GM23248 (cell line): ENCODE data around the gene TBXAS1. TPM values are rescaled to one million over a fixed set of nuclear protein-coding genes. Genes with fewer than 3 reads are reported as not detected.

Source experiments
- DNase-seq: peaks from one replicate; pipeline ENCODE4 v3.0.0-alpha.2; 2015
- H2AFZ ChIP-seq: fragments of 200-600 bp; sonication (generic); 2 replicates; pipeline ENCODE4 v1.6.1; 2016; ENCODE audit warnings: antibody characterized with exemption
- H3F3A ChIP-seq: fragments of 200-600 bp; sonication (generic); 2 replicates; pipeline ENCODE4 v1.6.1; 2016; ENCODE audit warnings: mild to moderate bottlenecking, antibody characterized with exemption, mixed run types; ENCODE audit not compliant: insufficient read depth
- H3K27ac ChIP-seq: fragments of 200-600 bp; sonication (generic); 2 replicates; pipeline ENCODE4 v1.5.1; 2016; ENCODE audit warnings: mild to moderate bottlenecking
- H3K27me3 ChIP-seq: fragments of 200-600 bp; sonication (generic); replicated peaks from 2 replicates; pipeline ENCODE4 v1.6.1; 2016; ENCODE audit warnings: mild to moderate bottlenecking; ENCODE audit not compliant: insufficient read depth
- H3K36me3 ChIP-seq: fragments of 200-600 bp; sonication (generic); 2 replicates; pipeline ENCODE4 v1.6.1; 2016; ENCODE audit warnings: low read depth, mild to moderate bottlenecking
- H3K4me1 ChIP-seq: fragments of 200-600 bp; sonication (generic); 2 replicates; pipeline ENCODE4 v1.6.1; 2016; ENCODE audit warnings: mild to moderate bottlenecking; ENCODE audit not compliant: insufficient read depth
- H3K4me2 ChIP-seq: fragments of 200-600 bp; sonication (generic); one replicate; pipeline ENCODE4 v1.6.1; 2016; ENCODE audit warnings: mild to moderate bottlenecking; ENCODE audit not compliant: unreplicated experiment
- H3K4me3 ChIP-seq: fragments of 200-600 bp; sonication (generic); 2 replicates; pipeline ENCODE4 v1.5.1; 2016; ENCODE audit warnings: mild to moderate bottlenecking
- H3K79me2 ChIP-seq: fragments of 200-600 bp; sonication (generic); 2 replicates; pipeline ENCODE4 v1.6.1; 2016; ENCODE audit warnings: mild to moderate bottlenecking; ENCODE audit not compliant: insufficient read depth
- H3K9ac ChIP-seq: fragments of 200-600 bp; sonication (generic); 2 replicates; pipeline ENCODE4 v1.6.1; 2016; ENCODE audit warnings: mild to moderate bottlenecking
- H3K9me2 ChIP-seq: fragments of 200-600 bp; sonication (generic); 2 replicates; pipeline ENCODE4 v1.6.1; 2016; ENCODE audit warnings: mixed run types, mild to moderate bottlenecking, moderate library complexity; ENCODE audit not compliant: insufficient read depth
- H3K9me3 ChIP-seq: fragments of 200-600 bp; sonication (generic); one replicate; pipeline ENCODE4 v1.6.1; 2017; ENCODE audit warnings: low read depth
- H4K20me1 ChIP-seq: fragments of 200-600 bp; sonication (generic); 2 replicates; pipeline ENCODE4 v1.6.0; 2016; ENCODE audit not compliant: insufficient read depth
- EZH2 ChIP-seq: fragments of 200-600 bp; sonication (generic); IDR thresholded peaks from 2 replicates; pipeline ENCODE4 v1.6.1; 2018; ENCODE audit warnings: antibody characterized with exemption, mild to moderate bottlenecking; ENCODE audit not compliant: insufficient read depth, poor library complexity, severe bottlenecking
- EZH2phosphoT487 ChIP-seq: fragments of 200-600 bp; sonication (generic); IDR thresholded peaks from 2 replicates; pipeline ENCODE4 v1.6.1; 2018; ENCODE audit warnings: antibody characterized with exemption, moderate library complexity, mild to moderate bottlenecking, low read depth; ENCODE audit not compliant: insufficient read depth
- WGBS, 2 experiments: methylation state at CpG; one replicate each; pipeline ENCODE4 v1.1.6; 2015 to 2017; ENCODE audit warnings: low lambda C conversion rate in 2 of 2, low coverage in 1 of 2; ENCODE audit errors: missing lambda C conversion rate in 2 of 2; 5-methylcytosine and 5-hydroxymethylcytosine counted together
- in situ Hi-C: fragments of 300-500 bp; cut with MboI; formaldehyde crosslinking; loops from 2 replicates; pipeline ENCODE4 v1.15.0; 2020
- polyA plus RNA-seq: library from polyadenylated mRNA; unstranded; fragments of >200 nt; fragmentation: Nextera tagmentation; extraction: Ambion mirVana; gene quantifications from 2 replicates; pipeline ENCODE4 v1.2.1, GENCODE V29; 2016
- total RNA-seq: library from RNA; depleted of rRNA; stranded (reverse); fragments of >200 nt; shearing (Covaris generic); gene quantifications from 2 replicates; pipeline ENCODE4 v1.2.3, GENCODE V29; 2014

Gene TBXAS1
- total and polyA plus RNA-seq, 2 experiments from 2014 or later = 0.49 TPM; not detected in 1

- Histone ChIP-seq H3K9me2 (no peaks in the 10 kb centered on the region), H3K27ac (no peak overlapping the region), H3K4me2 (no peak overlapping the region), H3K9ac (no peak overlapping the region), H4K20me1 (no peaks in the 10 kb centered on the region), H3K79me2 (no peaks in the 10 kb centered on the region), H2AFZ (no peak overlapping the region), H3K36me3 (no peaks in the 10 kb centered on the region), H3F3A (no peaks in the 10 kb centered on the region), H3K4me1 (no peaks in the 10 kb centered on the region), H3K4me3 (no peak overlapping the region), H3K9me3 (no peaks in the 10 kb centered on the region), H3K27me3 (peaks cover 8% of the 10 kb centered on the region; the same call in 1 of the 2 replicates)
- TF ChIP-seq EZH2phosphoT487 (no peak), EZH2 (no peak)
- WGBS, 2 experiments = 78 to 81% methylated on average over 7 of the region's 7 CpGs
- in situ Hi-C loops = loop anchor here (25.0 kb wide), 1 partner anchor 530 kb away; the partner anchor contains the start of gene KLRG2
- DNase-seq = no peak
Measured at GRCh38 chr7:140017034-140017433, 188.0 kb downstream of the TBXAS1 start.

- TF ChIP-seq EZH2 (no peak), EZH2phosphoT487 (no peak)
- Histone ChIP-seq H3K36me3 (no peaks in the 10 kb centered on the region), H3K4me3 (no peak overlapping the region), H3K9me2 (no peaks in the 10 kb centered on the region), H3K4me1 (no peaks in the 10 kb centered on the region), H2AFZ (no peak overlapping the region), H3K27ac (no peak overlapping the region), H3K79me2 (no peaks in the 10 kb centered on the region), H3F3A (no peaks in the 10 kb centered on the region), H3K27me3 (peaks cover 3% of the 10 kb centered on the region; the same call in 1 of the 2 replicates), H3K9me3 (no peaks in the 10 kb centered on the region), H3K9ac (no peak overlapping the region), H3K4me2 (no peak overlapping the region), H4K20me1 (no peaks in the 10 kb centered on the region)
- WGBS, 2 experiments = 79 to 82% methylated on average over 14 to 15 of the region's 15 CpGs
- in situ Hi-C loops = loop anchor here (25.0 kb wide), 1 partner anchor 530 kb away; the partner anchor contains the start of gene KLRG2
- DNase-seq = no peak
Measured at GRCh38 chr7:140017543-140017942, 188.5 kb downstream of the TBXAS1 start.

GRCh38 chr7:140018125-140019043, 189.3 kb downstream of the TBXAS1 start:
- DNase-seq = no peak
- no peaks in the 10 kb centered on the region for H3K4me1 ChIP-seq
- WGBS, 2 experiments = 70 to 75% methylated on average over 9 of the region's 9 CpGs
- H3K27ac ChIP-seq = no peak overlapping the region
- no peak overlapping the region for H3K4me2 ChIP-seq
- H3K79me2 ChIP-seq = no peaks in the 10 kb centered on the region
- H3K9me3 ChIP-seq = no peaks in the 10 kb centered on the region
- in situ Hi-C loops = loop anchor here (25.0 kb wide), 1 partner anchor 531 kb away; the partner anchor contains the start of gene KLRG2
- H3F3A ChIP-seq = no peaks in the 10 kb centered on the region
- no peak overlapping the region for H2AFZ ChIP-seq
- H3K36me3 ChIP-seq = no peaks in the 10 kb centered on the region
- no peaks in the 10 kb centered on the region; the same call in 1 of the 2 replicates for H3K27me3 ChIP-seq
- TF ChIP-seq EZH2phosphoT487 = no peak
- TF ChIP-seq EZH2 = no peak
- no peaks in the 10 kb centered on the region for H4K20me1 ChIP-seq
- no peak overlapping the region for H3K9ac ChIP-seq
- H3K4me3 ChIP-seq = no peak overlapping the region
- H3K9me2 ChIP-seq = no peaks in the 10 kb centered on the region

GRCh38 chr7:140019172-140019571, 190.1 kb downstream of the TBXAS1 start:
- H3K9me3 ChIP-seq = no peaks in the 10 kb centered on the region
- 29 to 30% methylated on average over 10 to 11 of the region's 11 CpGs for WGBS, 2 experiments
- H3K4me2 ChIP-seq = no peak overlapping the region
- no peaks in the 10 kb centered on the region; the same call in 1 of the 2 replicates for H3K27me3 ChIP-seq
- no peaks in the 10 kb centered on the region for H3F3A ChIP-seq
- in situ Hi-C loops = loop anchor here (25.0 kb wide), 1 partner anchor 532 kb away; the partner anchor contains the start of gene KLRG2
- no peaks in the 10 kb centered on the region for H3K79me2 ChIP-seq
- H3K36me3 ChIP-seq = no peaks in the 10 kb centered on the region
- no peaks in the 10 kb centered on the region for H3K9me2 ChIP-seq
- no peaks in the 10 kb centered on the region for H3K4me1 ChIP-seq
- H3K9ac ChIP-seq = no peak overlapping the region
- H3K4me3 ChIP-seq = no peak overlapping the region
- no peaks in the 10 kb centered on the region for H4K20me1 ChIP-seq
- DNase-seq = no peak
- H3K27ac ChIP-seq = no peak overlapping the region
- 0 out of 2 replicates have a peak overlapping the region, but pooled peaks have one; percentile 4 for H2AFZ ChIP-seq
- TF ChIP-seq EZH2phosphoT487 = no peak
- TF ChIP-seq EZH2 = no peak
